SK-N-MC (cell line): ENCODE data around the gene RPS16.

Experiments
- EZH2 ChIP-seq: fragments of 200-600 bp; sonication (generic); IDR thresholded peaks from one replicate; pipeline ENCODE4 v1.6.1; 2017; ENCODE audit warnings: antibody characterized with exemption
- FOXP2 ChIP-seq: optimal IDR thresholded peaks from 2 replicates; pipeline ENCODE3; 2011; ENCODE audit warnings: mild to moderate bottlenecking, moderate library complexity; ENCODE audit not compliant: insufficient read depth; ENCODE audit errors: extremely low read length, control extremely low read depth
- POLR2AphosphoS5 ChIP-seq: IDR thresholded peaks from 2 replicates; pipeline ENCODE4 v1.6.1; 2012; ENCODE audit warnings: mild to moderate bottlenecking, low read depth, low read length, borderline replicate concordance

GRCh38 chr19:39407660-39408391 is 27.9 kb downstream of the RPS16 start:
- TF ChIP-seq EZH2 (no peak), POLR2AphosphoS5 (no peak), FOXP2 (no peak)
